Gastrocnemius medialis (tissue), 4 donors: ENCODE data around the gene OPALIN. TPM values are rescaled to one million over a fixed set of nuclear protein-coding genes. Genes with fewer than 3 reads are reported as not detected.

Source experiments
- ATAC-seq, 2 donors: fragments of 150-250 bp; one replicate each; pipeline ENCODE4 v1.9.1; 2016
- DNase-seq, 2 donors: peaks; one replicate each; pipeline ENCODE4 v3.0.0-alpha.2; 2019
- H3K27ac ChIP-seq, 4 donors: fragments of 200-600 bp; sonication (generic); 1 replicate in 1 of 4; 2 replicates in 3 of 4; pipeline ENCODE4 v1.5.1; 2016 to 2018; ENCODE audit warnings: mild to moderate bottlenecking in 2 of 4, moderate library complexity in 1 of 4
- H3K27me3 ChIP-seq, 3 donors: fragments of 200-600 bp; sonication (generic) in 2 of 3; 1 replicate in 1 of 3; 2 replicates in 2 of 3; pipeline versions ENCODE4 v1.5.1 to v1.6.0; 2016 to 2019; ENCODE audit warnings: mild to moderate bottlenecking in 1 of 3, moderate library complexity in 1 of 3
- H3K36me3 ChIP-seq, 2 donors: fragments of 200-600 bp; sonication (generic) in 1 of 2; one replicate each; pipeline ENCODE4 v1.5.1; 2017 to 2018
- H3K4me1 ChIP-seq, 2 donors: fragments of 200-600 bp; sonication (generic) in 1 of 2; one replicate each; pipeline ENCODE4 v1.5.1; 2016 to 2017; ENCODE audit warnings: mild to moderate bottlenecking in 2 of 2
- H3K4me3 ChIP-seq, 4 donors: fragments of 200-600 bp; sonication (generic) in 3 of 4; 1 replicate in 1 of 4; 2 replicates in 3 of 4; pipeline ENCODE4 v1.5.1; 2016 to 2019; ENCODE audit warnings: mild to moderate bottlenecking in 2 of 4
- H3K9me3 ChIP-seq, 3 donors: fragments of 200-600 bp; sonication (generic) in 2 of 3; 1 replicate in 1 of 3; 2 replicates in 2 of 3; pipeline ENCODE4 v1.5.1; 2016 to 2019
- POLR2A ChIP-seq, 2 donors: fragments of 450-650 bp; IDR thresholded peaks; one replicate each; pipeline ENCODE4 v1.6.1; 2017; ENCODE audit warnings: antibody characterized with exemption in 2 of 2, mild to moderate bottlenecking in 2 of 2, moderate library complexity in 2 of 2
- in situ Hi-C, 4 donors: fragments of 200-750 bp; cut with MboI; loops; one replicate each; pipeline versions ENCODE4 v1.15.0 to v1.8.0; 2017; ENCODE audit warnings: low sequenced_read_pairs in 4 of 4
- intact Hi-C: fragments of 100-400 bp; cut with DNase I; formaldehyde crosslinking; loops from one replicate; pipeline ENCODE4 v1.15.1; 2023; ENCODE audit warnings: low total_unique reads
- total RNA-seq, 4 donors: library from RNA; depleted of rRNA; stranded (reverse); fragments of >200 nt; gene quantifications; one replicate each; pipeline versions ENCODE4 v1.1.0 to v1.2.3, GENCODE V29; 2016
- TF ChIP-seq, protein P1 (sequence below), 5 experiments: fragments of 450-650 bp in 3 of 5; fragments of 200-600 bp in 2 of 5; sonication (generic) in 2 of 5; IDR thresholded peaks in 4 of 5; conservative IDR thresholded peaks in 1 of 5; 1 replicate in 4 of 5; 2 replicates in 1 of 5; pipeline ENCODE4 v1.5.1; 2016 to 2019; ENCODE audit warnings: antibody characterized with exemption in 5 of 5, mild to moderate bottlenecking in 3 of 5, moderate library complexity in 3 of 5

Gene OPALIN
- total RNA-seq, 4 donors from 2014 or later, result not detected

DNA sequence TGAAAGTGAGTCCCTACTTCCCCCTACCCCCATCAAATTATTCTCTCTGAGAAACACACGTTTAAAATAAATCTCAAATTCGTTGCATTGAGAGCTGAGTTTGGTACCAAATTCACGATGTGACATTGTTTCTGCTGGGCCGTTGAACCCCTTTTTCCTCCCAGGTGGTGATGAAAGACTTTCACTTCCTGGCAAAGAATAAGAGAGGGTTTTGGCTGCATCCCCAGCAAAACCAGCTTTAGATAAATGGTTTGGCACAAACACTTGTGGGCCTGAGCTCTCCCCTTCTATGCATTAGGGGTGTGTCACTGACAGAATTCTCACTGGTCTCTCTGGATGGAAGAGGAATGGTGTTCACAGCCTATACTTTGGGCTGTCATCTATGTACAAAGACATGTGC is 63.3 kb downstream of the OPALIN start:
- ATAC-seq (no peak), DNase-seq (no peak)
- intact Hi-C loops (no loop called here), in situ Hi-C loops (loop anchor here in 2 of 4 donors (5.0 to 25.0 kb wide), 3 partner anchors 68 to 281 kb away; partner anchors contain the start of gene CCNJ (in 1 of the 2))
- Histone ChIP-seq H3K9me3 (no peaks in the 10 kb centered on the region), H3K4me3 (no peak overlapping the region), H3K27me3 (peaks cover under 1 to 13% (median 7%) of the 10 kb centered on the region in 3 donors), H3K27ac (no peak overlapping the region), H3K36me3 (no peaks in the 10 kb centered on the region), H3K4me1 (no peaks in the 10 kb centered on the region)
- TF ChIP-seq POLR2A (IDR thresholded peaks at IDR 0.05), result no peak
- TF ChIP-seq, protein P1, sequence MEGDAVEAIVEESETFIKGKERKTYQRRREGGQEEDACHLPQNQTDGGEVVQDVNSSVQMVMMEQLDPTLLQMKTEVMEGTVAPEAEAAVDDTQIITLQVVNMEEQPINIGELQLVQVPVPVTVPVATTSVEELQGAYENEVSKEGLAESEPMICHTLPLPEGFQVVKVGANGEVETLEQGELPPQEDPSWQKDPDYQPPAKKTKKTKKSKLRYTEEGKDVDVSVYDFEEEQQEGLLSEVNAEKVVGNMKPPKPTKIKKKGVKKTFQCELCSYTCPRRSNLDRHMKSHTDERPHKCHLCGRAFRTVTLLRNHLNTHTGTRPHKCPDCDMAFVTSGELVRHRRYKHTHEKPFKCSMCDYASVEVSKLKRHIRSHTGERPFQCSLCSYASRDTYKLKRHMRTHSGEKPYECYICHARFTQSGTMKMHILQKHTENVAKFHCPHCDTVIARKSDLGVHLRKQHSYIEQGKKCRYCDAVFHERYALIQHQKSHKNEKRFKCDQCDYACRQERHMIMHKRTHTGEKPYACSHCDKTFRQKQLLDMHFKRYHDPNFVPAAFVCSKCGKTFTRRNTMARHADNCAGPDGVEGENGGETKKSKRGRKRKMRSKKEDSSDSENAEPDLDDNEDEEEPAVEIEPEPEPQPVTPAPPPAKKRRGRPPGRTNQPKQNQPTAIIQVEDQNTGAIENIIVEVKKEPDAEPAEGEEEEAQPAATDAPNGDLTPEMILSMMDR (IDR thresholded peaks at IDR 0.05 in 4 of 5, conservative IDR thresholded peaks at IDR 0.05 in 1 of 5), result no peak

Other genes with a start within 250 kb of the OPALIN start
- 10 to 100 TPM in 1 of 4 donors, 1 to 10 TPM in 3; 4.9 to 11.8 (median 8.2) TPM for gene ZNF518A, start 228.7 kb downstream of the OPALIN start, total RNA-seq
- under 1 TPM in 2 of 4 donors, not detected in 2; 0.24 to 0.29 TPM for gene BLNK, start 87.4 kb downstream of the OPALIN start, total RNA-seq
- gene DNTT, start 54.6 kb downstream of the OPALIN start, total RNA-seq, result not detected
- 1 to 10 TPM in 1 of 4 donors, under 1 TPM in 2, not detected in 1; 0.10 to 1.0 (median 0.44) TPM for gene TLL2, start 154.9 kb upstream of the OPALIN start, total RNA-seq
- gene TM9SF3, start 228.0 kb upstream of the OPALIN start, total RNA-seq, result 10 to 100 TPM; 27.5 to 32.4 (median 31.0) TPM